IMR-90 (cell line): Measurements from ENCODE around the gene PGBD5. TPM values are rescaled to one million over a fixed set of nuclear protein-coding genes. Genes with fewer than 3 reads are reported as not detected.
"Not testable (repeated sequence)": the region's sequence is repeated elsewhere in the genome, so short reads cannot be mapped to it uniquely, and the experiment has no call there.

Experiments
- ATAC-seq: fragments of 200-7000 bp; cut with Tn5 transposase; 2 replicates; pipeline ENCODE4 v1.9.1; 2020; ENCODE audit warnings: low read depth, mild to moderate bottlenecking, moderate library complexity
- BruUV-seq: library from RNA; stranded (reverse); fragments of 400-500 nt; replicated peaks from 2 replicates; lab custom pipeline; 2021; lab: Mats Ljungman, UMichigan
- CTCF ChIA-PET: fragments of 300-600 bp; formaldehyde crosslinking; extraction: SDS; loops from one replicate; lab custom pipeline; 2021; ENCODE audit warnings: antibody characterized with exemption; lab: Yijun Ruan, JAX
- POLR2A ChIA-PET: fragments of 300-600 bp; sonication (Branson Sonifier 250); formaldehyde crosslinking; loops from one replicate; lab custom pipeline; 2022; ENCODE audit warnings: antibody characterized with exemption; ENCODE audit not compliant: unreplicated experiment; lab: Charles Lee
- DNase-seq: peaks from one replicate; pipeline ENCODE4 v3.0.0; 2013
- H2AFZ ChIP-seq: replicated peaks from 2 replicates; pipeline ENCODE3; 2013; ENCODE audit warnings: low read length, mild to moderate bottlenecking; ENCODE audit not compliant: poor library complexity
- H2AK5ac ChIP-seq: 2 replicates; pipeline ENCODE4 v1.6.1; 2013; ENCODE audit warnings: low read depth, low read length, inconsistent platforms
- H2AK9ac ChIP-seq: replicated peaks from 2 replicates; pipeline ENCODE3; 2013; ENCODE audit warnings: mild to moderate bottlenecking, low read depth, low read length, moderate library complexity; ENCODE audit not compliant: poor library complexity
- H2BK120ac ChIP-seq: 2 replicates; pipeline ENCODE4 v1.6.1; 2013; ENCODE audit warnings: low read depth, low read length, inconsistent platforms
- H2BK15ac ChIP-seq: 3 replicates; pipeline ENCODE4 v1.6.1; 2013; ENCODE audit warnings: low read depth, low read length, inconsistent platforms
- H2BK20ac ChIP-seq: 2 replicates; pipeline ENCODE4 v1.6.1; 2013; ENCODE audit warnings: low read depth, mild to moderate bottlenecking, inconsistent platforms, low read length, moderate library complexity
- H2BK5ac ChIP-seq: 2 replicates; pipeline ENCODE4 v1.6.1; 2013; ENCODE audit warnings: mild to moderate bottlenecking, low read depth, low read length, inconsistent platforms; ENCODE audit not compliant: poor library complexity, severe bottlenecking
- H3K14ac ChIP-seq: replicated peaks from 2 replicates; pipeline ENCODE4 v1.6.1; 2013; ENCODE audit warnings: low read depth, low read length, inconsistent platforms
- H3K18ac ChIP-seq: 2 replicates; pipeline ENCODE4 v1.6.1; 2013; ENCODE audit warnings: low read depth, low read length, control low read depth
- H3K23ac ChIP-seq: 2 replicates; pipeline ENCODE4 v1.6.1; 2013; ENCODE audit warnings: low read depth, low read length, inconsistent platforms
- H3K27ac ChIP-seq: 2 replicates; pipeline ENCODE4 v1.5.1; 2013; ENCODE audit warnings: mild to moderate bottlenecking, control low read depth, low read length; ENCODE audit not compliant: insufficient read depth
- H3K27me3 ChIP-seq: 2 replicates; pipeline ENCODE4 v1.6.1; 2013; ENCODE audit warnings: low read length; ENCODE audit not compliant: control insufficient read depth, insufficient read depth
- H3K36me3 ChIP-seq: 2 replicates; pipeline ENCODE4 v1.6.1; 2013; ENCODE audit warnings: low read length, mixed read lengths; ENCODE audit not compliant: control insufficient read depth, insufficient read depth
- H3K4ac ChIP-seq: 2 replicates; pipeline ENCODE4 v1.6.1; 2013; ENCODE audit warnings: low read depth, low read length, inconsistent platforms
- H3K4me1 ChIP-seq: 2 replicates; pipeline ENCODE4 v1.6.1; 2013; ENCODE audit warnings: low read length, mixed read lengths; ENCODE audit not compliant: control insufficient read depth, insufficient read depth
- H3K4me2 ChIP-seq: 2 replicates; pipeline ENCODE4 v1.6.1; 2013; ENCODE audit warnings: low read depth, mild to moderate bottlenecking, control low read depth, low read length, moderate library complexity
- H3K4me3 ChIP-seq: 2 replicates; pipeline ENCODE4 v1.5.1; 2013; ENCODE audit warnings: low read depth, mild to moderate bottlenecking, control low read depth, low read length, moderate library complexity; ENCODE audit not compliant: insufficient read depth
- H3K56ac ChIP-seq: 2 replicates; pipeline ENCODE4 v1.6.1; 2013; ENCODE audit warnings: low read length, inconsistent platforms; ENCODE audit not compliant: insufficient read depth; ENCODE audit errors: extremely low read depth
- H3K79me1 ChIP-seq, 2 experiments: 2 replicates each; pipeline ENCODE4 v1.6.1; 2013; ENCODE audit warnings: low read length in 2 of 2, inconsistent platforms in 1 of 2, low read depth in 1 of 2
- H3K9ac ChIP-seq: 2 replicates; pipeline ENCODE4 v1.6.1; 2013; ENCODE audit warnings: low read depth, low read length, control low read depth
- H3K9me1 ChIP-seq: 2 replicates; pipeline ENCODE4 v1.6.1; 2013; ENCODE audit warnings: low read length, inconsistent platforms; ENCODE audit not compliant: insufficient read depth
- H3K9me3 ChIP-seq: 2 replicates; pipeline ENCODE4 v1.6.1; 2013; ENCODE audit warnings: low read length; ENCODE audit not compliant: control insufficient read depth, insufficient read depth
- H4K20me1 ChIP-seq: 2 replicates; pipeline ENCODE4 v1.6.1; 2013; ENCODE audit warnings: low read length, inconsistent platforms; ENCODE audit not compliant: insufficient read depth
- H4K5ac ChIP-seq: 2 replicates; pipeline ENCODE4 v1.6.1; 2013; ENCODE audit warnings: mild to moderate bottlenecking, low read depth, low read length, control low read depth
- H4K8ac ChIP-seq, 2 experiments: 2 replicates each; pipeline ENCODE4 v1.6.1; 2013; ENCODE audit warnings: low read depth in 2 of 2, low read length in 2 of 2, control low read depth in 1 of 2, inconsistent platforms in 1 of 2
- H4K91ac ChIP-seq: 2 replicates; pipeline ENCODE4 v1.6.1; 2013; ENCODE audit warnings: low read depth, low read length, inconsistent platforms; ENCODE audit not compliant: insufficient read depth
- WGBS, 2 experiments: methylation state at CpG; one replicate each; pipeline versions ENCODE4 v1.1.5 to v1.1.7; 2013; ENCODE audit warnings: missing lambda C conversion rate in 2 of 2; ENCODE audit not compliant: insufficient read length in 1 of 2; ENCODE audit errors: extremely low coverage in 2 of 2; 5-methylcytosine and 5-hydroxymethylcytosine counted together
- dilution Hi-C: fragments of 300-500 bp; cut with HindIII; formaldehyde crosslinking; loops from one replicate; pipeline ENCODE4 v1.14.3; 2018; ENCODE audit warnings: low sequenced_read_pairs; ENCODE audit not compliant: unreplicated experiment
- in situ Hi-C: fragments of 300-500 bp; cut with MboI; formaldehyde crosslinking; loops from 3 replicates; pipeline ENCODE4 v1.14.3; 2019; ENCODE audit warnings: low sequenced_read_pairs, inconsistent platforms, mixed read lengths
- intact Hi-C: fragments of 100-400 bp; cut with micrococcal nuclease; formaldehyde crosslinking; loops from 2 replicates; pipeline ENCODE4 v1.10.0; 2022
- polyA plus RNA-seq, 3 experiments: library from polyadenylated mRNA; depleted of rRNA; stranded (reverse); fragments of >200 nt; gene quantifications; 2 replicates each; pipeline ENCODE4 v1.2.3, GENCODE V29; 2012; ENCODE audit warnings: low replicate concordance in 1 of 3
- total RNA-seq: library from RNA; depleted of rRNA; stranded (reverse); fragments of >200 nt; gene quantifications from 2 replicates; pipeline ENCODE4 v1.2.3, GENCODE V29; 2012

The PGBD5 gene
- total and polyA plus RNA-seq, 2 of the 4 experiments (the other 2 are of a cell fraction): 0.18 to 0.36 TPM

- H4K8ac ChIP-seq, H4K91ac ChIP-seq, H2AK5ac ChIP-seq, H3K23ac ChIP-seq, H3K4me2 ChIP-seq, H3K4me1 ChIP-seq, H3K79me1 ChIP-seq, in situ Hi-C loops, H3K4me3 ChIP-seq, H2BK20ac ChIP-seq, POLR2A ChIA-PET, H3K14ac ChIP-seq, ATAC-seq, H4K5ac ChIP-seq, CTCF ChIA-PET, H3K18ac ChIP-seq, H3K9me1 ChIP-seq, H3K36me3 ChIP-seq, BruUV-seq, H2BK15ac ChIP-seq, DNase-seq, H2AFZ ChIP-seq, H3K4ac ChIP-seq, H3K27ac ChIP-seq, dilution Hi-C loops, H3K56ac ChIP-seq, H2AK9ac ChIP-seq, H3K9me3 ChIP-seq, H2BK120ac ChIP-seq, H3K9ac ChIP-seq, H4K20me1 ChIP-seq, H2BK5ac ChIP-seq: not testable (repeated sequence)
- peaks cover 29% of the 10 kb centered on the region for H3K27me3 ChIP-seq
- intact Hi-C loops: loop anchor here (10.0 kb wide), 2 partner anchors 354 to 494 kb away; no protein-coding TSS in a partner anchor
- no CpG with 5 or more reads among the region's 2 CpGs for WGBS, 2 experiments
Observed at GRCh38 chr1:230420372-230420771, 5.8 kb downstream of the PGBD5 start.
